ENCODE results near the gene MALAT1. TPM values are rescaled to one million over a fixed set of nuclear protein-coding genes. Genes with fewer than 3 reads are reported as not detected.
"Not testable (repeated sequence)": the region's sequence is repeated elsewhere in the genome, so short reads cannot be mapped to it uniquely, and the experiment has no call there.

Gene MALAT1
- polyA plus RNA-seq, 4 donors: 557 to 843 (median 666) TPM

DNA sequence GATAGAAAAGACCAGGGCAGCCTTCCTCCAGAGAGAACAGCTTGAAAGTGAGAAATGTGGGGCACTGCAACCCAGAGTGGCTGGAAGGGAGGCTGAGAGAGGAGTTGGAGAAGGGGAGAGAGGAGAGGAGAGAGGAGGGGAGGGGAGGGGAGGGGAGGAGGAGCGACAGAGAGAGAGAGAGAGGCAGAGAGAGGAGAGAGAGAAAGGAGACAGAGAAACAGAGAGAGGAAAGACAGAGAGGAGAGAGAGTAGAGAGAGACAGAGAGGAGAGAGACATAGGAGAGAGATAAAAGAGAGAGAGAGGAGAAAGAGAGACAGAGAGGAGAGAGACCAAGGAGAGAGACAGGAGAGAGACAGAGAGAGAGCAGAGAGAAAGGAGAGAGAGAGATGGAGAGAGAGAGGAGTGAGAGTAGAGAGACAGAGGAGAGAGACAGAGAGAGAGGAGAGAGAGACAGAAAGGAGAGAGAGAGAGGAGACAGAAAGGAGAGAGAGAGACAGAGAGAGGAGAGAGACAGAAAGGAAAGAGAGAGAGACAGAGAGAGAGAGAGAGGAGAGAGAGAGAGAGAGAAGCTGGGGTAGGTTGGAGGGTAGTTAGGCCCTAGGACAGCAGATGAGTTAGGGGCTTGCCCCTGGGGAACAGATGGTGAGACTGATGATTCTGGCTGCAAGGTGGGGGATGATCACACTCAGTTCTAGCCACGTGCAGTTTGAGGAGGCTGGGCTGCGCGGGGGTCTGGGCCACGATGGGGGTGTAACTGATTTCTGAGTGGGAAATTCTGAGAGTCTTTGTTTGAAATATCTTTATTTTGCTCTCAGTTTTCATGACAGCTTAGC is 17.5 kb downstream of the MALAT1 start:
- no peak for DNase-seq (ENCODE audit: low read depth in 4 of 4, low spot score in 3 of 4)

DNA sequence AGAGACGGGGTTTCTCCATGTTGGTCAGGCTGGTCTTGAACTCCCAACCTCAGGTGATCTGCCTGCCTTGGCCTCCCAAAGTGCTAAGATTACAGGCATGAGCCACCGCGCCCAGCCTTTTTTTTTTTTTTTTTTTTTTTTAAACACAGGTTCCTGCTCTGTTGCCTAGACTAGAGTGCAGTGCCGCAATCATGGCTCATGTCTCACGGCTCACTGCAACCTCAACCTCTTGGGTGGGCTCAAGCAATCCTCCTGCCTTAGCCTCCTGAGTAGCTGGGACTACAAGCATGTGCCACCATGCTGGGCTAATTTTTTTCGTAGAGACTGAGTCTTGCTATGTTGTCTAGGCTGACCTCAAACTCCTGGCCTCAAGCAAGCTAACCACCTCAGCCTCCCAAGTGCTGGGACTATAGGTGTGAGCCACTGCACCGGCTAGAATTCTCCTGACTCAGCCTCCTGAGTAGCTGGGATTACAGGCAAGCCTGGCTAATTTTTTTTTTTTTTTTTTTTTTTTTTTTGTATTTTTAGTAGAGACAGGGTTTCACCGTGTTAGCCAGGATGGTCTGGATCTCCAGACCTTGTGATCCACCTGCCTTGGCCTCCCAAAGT is 20.2 kb downstream of the MALAT1 start:
- DNase-seq (ENCODE audit: low read depth in 4 of 4, low spot score in 3 of 4): not testable (repeated sequence)

DNA sequence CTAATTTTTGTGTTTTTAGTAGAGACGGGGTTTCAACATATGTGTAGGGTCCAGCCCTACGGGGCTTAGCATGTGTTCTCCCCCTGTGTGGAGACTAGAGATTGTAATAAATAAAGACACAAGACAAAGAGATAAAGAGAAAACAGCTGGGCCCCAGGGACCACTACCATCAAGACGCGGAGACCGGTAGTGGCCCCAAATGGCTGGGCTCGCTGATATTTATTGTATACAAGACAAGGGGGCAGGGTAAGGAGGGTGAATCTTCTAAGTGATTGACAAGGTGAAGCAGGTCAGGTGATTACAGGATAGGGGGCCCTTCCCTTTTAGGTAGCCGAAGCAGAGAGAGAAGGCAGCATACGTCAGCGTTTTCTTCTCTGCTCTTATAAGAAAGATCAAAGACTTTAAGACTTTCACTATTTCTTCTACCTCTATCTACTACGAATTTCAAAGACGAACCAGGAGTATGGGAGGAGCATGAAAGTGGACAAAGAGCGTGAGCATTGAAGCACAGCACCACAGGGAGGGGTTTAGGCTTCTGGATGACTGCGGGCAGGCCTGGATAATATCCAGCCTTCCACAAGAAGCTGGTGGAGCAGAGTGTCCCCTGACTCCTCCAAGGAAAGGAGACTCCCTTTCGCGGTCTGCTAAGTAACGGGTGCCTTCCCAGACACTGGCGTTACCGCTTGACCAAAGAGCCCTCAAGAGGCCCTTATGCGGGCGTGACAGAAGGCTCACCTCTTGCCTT is 23.1 kb downstream of the MALAT1 start:
- not testable (repeated sequence) for DNase-seq (ENCODE audit: low read depth in 4 of 4, low spot score in 3 of 4)

DNA sequence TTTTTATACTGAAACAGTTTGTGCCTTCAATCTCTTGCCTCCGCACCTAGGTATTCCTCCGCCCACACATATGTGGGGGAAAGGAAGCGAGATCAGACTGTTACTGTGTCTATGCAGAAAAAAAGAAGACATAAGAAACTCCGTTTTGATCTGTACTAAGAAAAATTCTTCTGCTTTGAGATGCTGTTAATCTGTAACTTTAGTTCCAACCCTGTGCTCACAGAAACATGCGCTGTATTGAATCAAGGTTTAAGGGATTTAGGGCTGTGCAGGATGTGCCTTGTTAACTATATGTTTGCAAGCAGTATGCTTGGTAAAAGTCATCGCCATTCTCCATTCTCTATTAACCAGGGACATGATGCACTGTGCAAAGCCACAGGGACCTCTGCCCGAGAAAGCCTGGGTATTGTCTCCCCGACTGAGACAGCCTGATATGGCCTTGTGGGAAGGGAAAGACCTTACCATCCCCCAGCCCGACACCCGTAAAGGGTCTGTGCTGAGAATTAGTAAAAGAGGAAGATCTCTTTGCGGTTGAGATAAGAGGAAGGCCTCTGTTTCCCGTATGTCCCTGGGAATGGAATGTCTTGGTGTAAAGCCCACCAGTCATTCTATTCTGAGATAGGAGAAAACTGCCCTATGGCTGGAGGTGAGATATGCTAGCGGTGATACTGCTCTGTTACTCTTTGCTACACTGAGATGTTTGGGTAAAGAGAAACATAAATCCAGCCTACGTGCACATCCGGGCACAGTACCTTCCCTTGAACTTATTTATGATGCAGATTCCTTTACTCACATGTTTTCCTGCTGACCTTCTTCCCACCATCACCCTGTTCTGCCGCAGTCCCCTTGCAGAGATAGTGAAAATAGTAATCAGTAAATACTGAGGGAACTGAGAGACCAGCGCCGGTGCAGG is 24.1 kb downstream of the MALAT1 start:
- DNase-seq (ENCODE audit: low read depth in 4 of 4, low spot score in 3 of 4): not testable (repeated sequence)

DNA sequence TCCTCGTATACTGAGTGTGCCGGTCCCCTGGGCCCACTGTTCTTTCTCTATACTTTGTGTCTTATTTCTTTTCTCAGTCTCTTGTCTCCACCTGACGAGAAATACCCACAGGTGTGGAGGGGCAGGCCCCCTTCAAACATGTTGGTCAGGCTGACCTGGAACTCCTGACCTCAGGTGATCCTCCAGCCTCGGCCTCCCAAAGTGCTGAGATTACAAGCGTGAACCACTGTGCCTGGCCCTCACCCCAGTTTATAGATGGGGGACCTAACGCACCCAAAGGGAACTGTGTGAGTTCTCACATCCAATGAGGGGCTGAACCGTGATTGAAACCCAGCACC is 24.8 kb downstream of the MALAT1 start:
- DNase-seq (ENCODE audit: low read depth in 4 of 4, low spot score in 3 of 4): not testable (repeated sequence)

DNA sequence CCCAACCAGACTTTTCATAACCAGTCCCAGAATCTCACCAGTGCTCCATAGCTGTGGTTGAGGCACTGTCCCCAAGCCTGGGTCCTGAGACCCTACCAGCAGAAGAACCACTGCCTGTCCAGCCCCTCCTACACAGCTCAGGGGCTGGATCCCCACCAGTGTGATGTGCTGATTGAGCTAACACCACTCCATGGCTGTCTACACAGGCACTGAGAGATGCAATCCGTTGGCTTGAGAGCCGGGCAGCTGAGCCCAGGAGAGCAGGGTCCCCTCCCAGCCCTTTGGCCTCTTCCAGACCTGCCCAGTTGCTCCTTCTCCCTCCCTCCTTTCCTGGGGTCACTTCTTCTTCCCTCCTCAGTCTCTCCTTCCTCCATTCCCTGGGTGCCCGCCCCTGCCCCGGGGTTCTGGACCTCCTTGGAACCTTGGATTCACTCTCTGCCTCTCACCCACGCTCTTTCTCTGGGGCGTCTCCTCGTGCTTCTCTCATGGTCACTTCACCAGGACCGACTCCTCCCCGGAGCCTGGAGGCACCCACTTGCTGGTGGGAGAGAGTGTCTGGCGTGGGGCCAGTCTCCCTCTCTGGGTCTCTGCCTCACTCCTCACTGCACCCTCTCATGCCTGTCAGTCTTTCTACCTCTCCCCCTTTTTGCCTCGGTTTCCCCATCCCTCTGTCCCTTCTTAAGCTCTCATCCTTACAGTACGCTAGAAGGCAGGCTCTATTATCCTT is 25.3 kb downstream of the MALAT1 start:
- no peak for DNase-seq (ENCODE audit: low read depth in 4 of 4, low spot score in 3 of 4)

DNA sequence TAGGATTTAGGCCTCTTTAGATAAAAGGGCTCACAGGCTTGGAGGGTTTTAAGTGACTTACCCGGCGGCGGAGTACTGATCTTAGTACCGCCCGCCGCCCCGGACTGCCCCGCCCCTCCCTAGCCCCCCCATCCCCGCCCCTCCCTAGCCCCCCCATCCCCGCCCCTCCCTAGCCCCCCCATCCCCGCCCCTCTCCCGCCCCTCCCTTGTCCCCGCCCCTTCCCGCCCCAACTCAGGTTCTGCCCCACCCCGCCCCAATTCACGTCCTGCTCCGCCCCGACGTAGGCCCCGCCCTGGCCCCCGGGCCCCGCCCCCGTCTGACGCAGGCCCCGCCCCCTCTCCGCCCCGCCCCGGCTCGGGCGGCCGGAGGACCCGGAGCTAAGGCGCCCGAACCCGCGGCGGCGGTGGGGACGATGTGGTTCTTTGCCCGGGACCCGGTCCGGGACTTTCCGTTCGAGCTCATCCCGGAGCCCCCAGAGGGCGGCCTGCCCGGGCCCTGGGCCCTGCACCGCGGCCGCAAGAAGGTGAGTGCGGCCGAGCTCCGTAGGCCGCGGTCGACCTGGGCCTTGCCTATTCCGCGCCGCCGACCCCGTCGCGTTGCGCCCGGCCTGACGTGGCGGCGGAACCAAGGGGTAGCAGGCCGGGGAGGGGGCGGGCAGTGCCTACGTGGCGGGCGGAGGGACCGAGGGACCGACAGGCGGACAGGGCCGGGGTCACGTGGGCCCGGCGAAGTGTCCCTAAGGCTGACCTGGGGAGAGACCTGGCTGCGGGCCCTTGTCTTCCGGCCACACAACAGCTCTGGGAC is 26.1 kb downstream of the MALAT1 start, which contains the start of gene SCYL1:
TSS of gene SCYL1 (plus strand) at position 343 of the 805 bp plus-strand sequence. CDS start at position 414, 71 bp downstream.
- no peak for DNase-seq (ENCODE audit: low read depth in 4 of 4, low spot score in 3 of 4)

DNA sequence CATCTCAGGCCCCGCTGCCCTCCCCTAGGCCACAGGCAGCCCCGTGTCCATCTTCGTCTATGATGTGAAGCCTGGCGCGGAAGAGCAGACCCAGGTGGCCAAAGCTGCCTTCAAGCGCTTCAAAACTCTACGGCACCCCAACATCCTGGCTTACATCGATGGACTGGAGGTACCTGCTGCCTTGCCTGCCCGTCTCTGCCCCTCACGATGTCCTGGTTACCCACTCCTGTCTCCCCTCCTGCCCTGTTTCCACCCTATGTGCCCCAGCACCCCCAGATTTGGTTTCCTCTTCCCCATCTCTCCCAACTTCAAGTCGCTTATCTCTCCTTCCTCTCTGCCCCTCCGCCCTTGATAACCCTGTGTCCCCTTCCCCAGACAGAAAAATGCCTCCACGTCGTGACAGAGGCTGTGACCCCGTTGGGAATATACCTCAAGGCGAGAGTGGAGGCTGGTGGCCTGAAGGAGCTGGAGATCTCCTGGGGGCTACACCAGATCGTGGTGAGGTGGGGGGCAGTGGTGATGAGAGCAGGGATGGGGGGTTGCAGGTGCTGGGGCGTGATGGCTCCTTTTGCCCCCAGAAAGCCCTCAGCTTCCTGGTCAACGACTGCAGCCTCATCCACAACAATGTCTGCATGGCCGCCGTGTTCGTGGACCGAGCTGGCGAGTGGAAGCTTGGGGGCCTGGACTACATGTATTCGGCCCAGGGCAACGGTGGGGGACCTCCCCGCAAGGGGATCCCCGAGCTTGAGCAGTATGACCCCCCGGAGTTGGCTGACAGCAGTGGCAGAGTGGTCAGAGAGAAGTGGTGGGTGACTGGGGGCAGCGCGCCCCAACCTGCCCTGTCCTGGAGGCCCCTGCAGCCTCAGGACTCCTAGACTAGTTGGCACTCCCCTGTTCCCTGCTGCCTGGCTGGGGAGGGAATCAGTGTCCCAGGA is 27.0 kb downstream of the MALAT1 start:
- no peak for DNase-seq (ENCODE audit: low read depth in 4 of 4, low spot score in 3 of 4)

DNA sequence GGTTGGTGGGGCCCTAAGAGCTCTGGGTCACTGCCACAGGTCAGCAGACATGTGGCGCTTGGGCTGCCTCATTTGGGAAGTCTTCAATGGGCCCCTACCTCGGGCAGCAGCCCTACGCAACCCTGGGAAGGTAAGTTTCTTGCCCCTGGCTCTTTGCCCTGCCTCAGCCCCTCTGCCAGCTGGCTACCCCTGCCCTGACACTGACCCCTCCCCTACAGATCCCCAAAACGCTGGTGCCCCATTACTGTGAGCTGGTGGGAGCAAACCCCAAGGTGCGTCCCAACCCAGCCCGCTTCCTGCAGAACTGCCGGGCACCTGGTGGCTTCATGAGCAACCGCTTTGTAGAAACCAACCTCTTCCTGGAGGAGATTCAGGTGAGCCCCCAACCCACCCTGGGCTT is 27.9 kb downstream of the MALAT1 start:
- DNase-seq (ENCODE audit: low read depth in 4 of 4, low spot score in 3 of 4): no peak

DNA sequence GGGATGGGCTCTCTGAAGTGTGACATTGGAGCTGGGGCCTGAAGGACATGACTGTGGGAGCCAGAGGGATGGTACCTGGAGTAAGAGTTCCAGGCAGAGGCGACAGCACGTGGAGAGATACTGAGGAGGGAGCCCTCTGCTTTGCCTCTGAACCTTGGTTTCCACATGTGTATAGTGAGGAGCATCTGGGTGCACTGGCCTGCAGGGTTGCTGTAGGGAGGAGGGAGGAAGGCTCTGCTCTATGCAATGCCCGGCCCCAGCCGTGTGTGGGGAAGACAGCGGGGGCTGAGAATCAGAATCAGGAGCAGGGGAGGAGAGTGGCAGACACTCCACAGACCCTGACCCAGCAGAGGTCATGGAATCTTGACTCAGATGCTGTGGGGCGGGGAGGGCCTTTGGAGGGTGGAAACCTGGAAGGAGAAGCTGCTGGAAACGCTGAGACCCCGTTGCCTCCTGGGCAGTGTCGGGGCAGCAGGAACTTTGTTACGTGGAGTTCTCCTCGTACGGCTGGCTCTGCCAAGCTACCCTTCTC is 30.0 kb downstream of the MALAT1 start:
- DNase-seq (ENCODE audit: low read depth in 4 of 4, low spot score in 3 of 4): no peak

DNA sequence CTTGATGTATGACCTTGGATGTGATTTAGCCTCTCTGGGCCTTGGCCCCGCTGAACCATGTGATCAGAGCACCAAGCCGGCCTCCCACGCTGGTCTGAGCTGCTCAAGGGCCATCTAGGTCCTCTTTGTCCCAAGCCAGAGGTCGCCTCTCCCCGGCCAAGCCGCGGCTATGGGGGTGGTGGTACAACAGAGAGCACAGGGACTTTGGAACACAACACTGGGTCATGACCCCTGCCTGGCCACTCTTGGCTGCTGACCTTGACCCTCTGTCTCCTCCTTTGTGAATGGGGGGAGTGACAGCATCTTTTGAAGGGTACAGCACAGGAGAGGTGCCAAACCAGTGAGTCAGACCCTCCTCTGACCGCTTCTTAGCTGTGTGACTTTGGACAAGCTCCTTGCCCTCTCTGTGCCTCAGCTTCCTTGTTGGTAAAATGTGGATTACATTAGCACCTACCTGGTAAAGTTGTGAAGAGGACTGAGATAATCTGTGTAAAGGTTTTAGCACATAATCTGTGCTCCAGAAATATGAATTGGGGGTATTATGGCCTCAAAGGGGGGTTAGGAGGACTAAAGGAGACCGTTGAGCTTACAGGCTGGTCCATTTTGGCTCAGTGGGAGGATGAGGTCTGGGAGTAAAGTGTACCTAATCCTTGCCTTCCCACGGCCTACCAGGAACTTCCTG is 30.8 kb downstream of the MALAT1 start:
- no peak for DNase-seq (ENCODE audit: low read depth in 4 of 4, low spot score in 3 of 4)

DNA sequence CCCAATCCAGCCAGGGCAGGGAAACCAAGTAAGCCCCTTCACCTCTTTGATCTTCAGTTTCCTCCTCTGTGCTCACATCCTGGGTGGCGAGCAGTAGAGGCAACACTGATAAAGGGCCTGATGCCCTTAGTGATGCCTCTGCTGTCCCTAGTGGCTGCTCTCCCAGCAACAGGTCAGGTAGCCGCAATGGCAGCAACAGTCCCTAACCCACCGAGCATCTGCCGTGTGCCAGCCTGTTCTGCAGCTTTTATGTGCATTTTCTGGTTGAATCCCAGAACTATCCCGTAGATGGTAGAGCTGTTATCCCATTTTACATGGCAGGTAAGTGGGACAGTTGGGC is 31.3 kb downstream of the MALAT1 start:
- DNase-seq (ENCODE audit: low read depth in 4 of 4, low spot score in 3 of 4): no peak

DNA sequence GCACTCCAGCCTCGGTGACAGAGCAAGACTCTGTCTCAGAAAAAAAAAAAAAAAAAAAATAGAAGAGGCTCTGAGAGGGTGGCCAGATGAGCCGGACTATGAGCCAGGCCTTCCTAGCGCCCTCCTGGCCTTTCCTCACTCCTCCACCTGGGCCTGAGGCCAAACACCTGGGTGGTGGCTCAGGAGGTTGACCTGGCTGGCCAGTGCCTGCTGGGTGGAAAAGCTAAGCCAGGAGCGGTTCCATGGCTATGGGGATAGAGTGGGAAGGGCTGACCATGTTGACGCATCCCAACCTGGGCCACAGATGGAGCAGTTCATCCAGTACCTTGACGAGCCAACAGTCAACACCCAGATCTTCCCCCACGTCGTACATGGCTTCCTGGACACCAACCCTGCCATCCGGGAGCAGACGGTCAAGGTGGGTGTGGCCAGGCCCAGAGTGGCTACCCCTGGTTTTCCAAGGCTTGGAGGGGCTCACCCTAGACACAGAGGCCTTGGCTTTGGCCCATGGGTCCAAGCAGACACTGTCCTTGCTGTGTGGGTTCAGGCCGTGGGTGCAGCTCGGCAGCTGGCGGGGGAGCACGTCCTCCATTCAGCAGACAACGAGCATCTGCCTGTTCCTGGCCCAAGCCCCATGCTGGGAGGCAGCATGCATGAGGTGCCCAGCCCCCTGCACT is 33.7 kb downstream of the MALAT1 start:
- no peak for DNase-seq (ENCODE audit: low read depth in 4 of 4, low spot score in 3 of 4)

DNA sequence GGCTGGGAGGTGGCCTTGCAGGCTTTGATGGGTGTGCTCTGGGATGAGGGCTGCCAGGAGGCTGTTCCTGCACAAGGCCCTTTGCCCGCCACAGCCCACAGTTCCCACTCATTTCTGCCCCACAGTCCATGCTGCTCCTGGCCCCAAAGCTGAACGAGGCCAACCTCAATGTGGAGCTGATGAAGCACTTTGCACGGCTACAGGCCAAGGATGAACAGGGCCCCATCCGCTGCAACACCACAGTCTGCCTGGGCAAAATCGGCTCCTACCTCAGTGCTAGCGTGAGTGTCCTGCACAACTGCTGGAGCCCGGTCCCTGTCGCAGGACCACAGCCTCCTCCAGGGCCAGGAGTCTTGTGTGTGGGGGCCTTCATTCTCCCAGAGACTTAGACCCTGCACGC is 36.3 kb downstream of the MALAT1 start:
- DNase-seq (ENCODE audit: low read depth in 4 of 4, low spot score in 3 of 4): no peak

DNA sequence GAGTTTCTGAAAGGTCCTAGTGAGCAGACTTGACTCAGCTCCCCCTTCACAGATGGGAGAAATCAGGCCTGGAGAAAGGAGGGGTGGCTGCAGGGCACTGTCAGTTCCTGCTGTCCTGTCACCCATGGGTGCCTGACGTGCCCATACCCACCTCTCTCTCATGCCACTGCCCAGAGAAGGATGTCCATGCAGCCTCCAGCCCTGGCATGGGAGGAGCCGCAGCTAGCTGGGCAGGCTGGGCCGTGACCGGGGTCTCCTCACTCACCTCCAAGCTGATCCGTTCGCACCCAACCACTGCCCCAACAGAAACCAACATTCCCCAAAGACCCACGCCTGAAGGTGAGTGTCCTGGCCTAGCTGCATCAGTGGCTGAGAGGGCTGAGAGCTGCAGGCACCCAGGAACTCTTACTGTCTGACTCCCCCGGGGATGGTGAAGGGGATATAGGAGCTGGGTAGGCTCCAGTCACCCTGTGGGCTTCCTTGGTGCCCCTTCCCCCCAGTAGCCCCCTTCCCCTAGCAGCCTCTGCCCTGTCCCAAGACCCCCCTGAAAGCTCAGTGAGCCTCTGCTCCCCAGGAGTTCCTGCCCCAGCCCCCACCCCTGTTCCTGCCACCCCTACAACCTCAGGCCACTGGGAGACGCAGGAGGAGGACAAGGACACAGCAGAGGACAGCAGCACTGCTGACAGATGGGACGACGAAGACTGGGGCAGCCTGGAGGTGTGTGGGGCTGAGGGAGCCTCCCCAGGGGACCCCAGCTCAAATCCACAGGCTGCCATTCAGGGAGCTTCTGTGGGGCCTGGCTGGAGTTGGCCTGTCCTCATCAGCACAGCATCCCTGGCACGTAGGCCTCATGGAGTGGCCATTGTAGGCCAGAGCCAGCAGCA is 37.8 kb downstream of the MALAT1 start:
- DNase-seq (ENCODE audit: low read depth in 4 of 4, low spot score in 3 of 4): no peak

DNA sequence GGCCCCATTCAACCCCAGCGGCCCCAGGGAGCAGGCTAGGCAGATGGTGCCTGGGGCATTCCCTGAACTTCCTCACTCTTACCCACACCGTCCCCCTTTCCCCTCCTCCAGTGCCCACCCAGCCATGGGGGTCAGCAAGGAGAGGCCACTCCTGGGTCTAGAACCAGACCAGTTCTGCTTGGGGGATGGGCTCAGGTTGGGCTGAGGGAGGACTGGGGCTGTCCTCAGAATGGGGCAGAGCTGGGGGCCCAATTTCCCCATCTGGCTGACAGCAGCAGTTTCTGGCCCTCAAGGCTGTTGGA is 38.4 kb downstream of the MALAT1 start:
- DNase-seq (ENCODE audit: low read depth in 4 of 4, low spot score in 3 of 4): no peak

All from left renal pelvis (tissue), 4 donors.